HG02678 (cell line): ENCODE data around the gene RBM39.
"Not testable (repeated sequence)": the region's sequence is repeated elsewhere in the genome, so short reads cannot be mapped to it uniquely, and the experiment has no call there.

ENCODE experiments used
- ATAC-seq: cut with Tn5 transposase; IDR thresholded peaks from one replicate; pipeline ENCODE4 v1.9.1; 2021; ENCODE audit warnings: mild to moderate bottlenecking, moderate library complexity; ENCODE audit not compliant: unreplicated experiment

Gene RBM39

GRCh38 chr20:35710884-35711587 is 31.0 kb downstream of the RBM39 start:
- ATAC-seq = no peak

- no peak for ATAC-seq
Measured at GRCh38 chr20:35710039-35710438, 32.0 kb downstream of the RBM39 start.

- ATAC-seq = no peak
Measured at GRCh38 chr20:35709259-35709658, 32.8 kb downstream of the RBM39 start.

GRCh38 chr20:35708502-35708901 is 33.6 kb downstream of the RBM39 start:
- no peak for ATAC-seq

- not testable (repeated sequence) for ATAC-seq
Measured at GRCh38 chr20:35706591-35707529, 35.2 kb downstream of the RBM39 start.

GRCh38 chr20:35705894-35706293 is 36.2 kb downstream of the RBM39 start:
- not testable (repeated sequence) for ATAC-seq

GRCh38 chr20:35704514-35705261 is 37.4 kb downstream of the RBM39 start:
- no peak for ATAC-seq

- ATAC-seq = no peak
Measured at GRCh38 chr20:35702824-35703695, 39.0 kb downstream of the RBM39 start.

GRCh38 chr20:35702051-35702823 is 39.8 kb downstream of the RBM39 start:
- ATAC-seq = no peak

GRCh38 chr20:35700625-35701148 is 41.4 kb downstream of the RBM39 start:
- ATAC-seq = no peak

- ATAC-seq = no peak
Measured at GRCh38 chr20:35699957-35700624, 42.0 kb downstream of the RBM39 start.

GRCh38 chr20:35699127-35699956 is 42.7 kb downstream of the RBM39 start, which contains the start of the genes NFS1 and ROMO1:
Gene NFS1, minus strand, starts transcription at chr20:35699352. Its CDS starts 64 bp downstream, at chr20:35699288.
Gene ROMO1, plus strand, starts transcription at chr20:35699405. Its CDS starts 228 bp downstream, at chr20:35699633.
- ATAC-seq = peak; percentile 78

GRCh38 chr20:35698298-35699126 is 43.5 kb downstream of the RBM39 start:
- peak; percentile 29 for ATAC-seq

- no peak for ATAC-seq
Measured at GRCh38 chr20:35697696-35698297, 44.3 kb downstream of the RBM39 start.

- no peak for ATAC-seq
Measured at GRCh38 chr20:35695978-35696377, 46.1 kb downstream of the RBM39 start.

- ATAC-seq = no peak
Measured at GRCh38 chr20:35695245-35695749, 46.8 kb downstream of the RBM39 start.
